ENCODE data around the gene GSE1. TPM values are rescaled to one million over a fixed set of nuclear protein-coding genes. Genes with fewer than 3 reads are reported as not detected.

GSE1 gene
- total RNA-seq, 3 donors from 2014 or later = 52.3 to 105 (median 60.7) TPM

DNA sequence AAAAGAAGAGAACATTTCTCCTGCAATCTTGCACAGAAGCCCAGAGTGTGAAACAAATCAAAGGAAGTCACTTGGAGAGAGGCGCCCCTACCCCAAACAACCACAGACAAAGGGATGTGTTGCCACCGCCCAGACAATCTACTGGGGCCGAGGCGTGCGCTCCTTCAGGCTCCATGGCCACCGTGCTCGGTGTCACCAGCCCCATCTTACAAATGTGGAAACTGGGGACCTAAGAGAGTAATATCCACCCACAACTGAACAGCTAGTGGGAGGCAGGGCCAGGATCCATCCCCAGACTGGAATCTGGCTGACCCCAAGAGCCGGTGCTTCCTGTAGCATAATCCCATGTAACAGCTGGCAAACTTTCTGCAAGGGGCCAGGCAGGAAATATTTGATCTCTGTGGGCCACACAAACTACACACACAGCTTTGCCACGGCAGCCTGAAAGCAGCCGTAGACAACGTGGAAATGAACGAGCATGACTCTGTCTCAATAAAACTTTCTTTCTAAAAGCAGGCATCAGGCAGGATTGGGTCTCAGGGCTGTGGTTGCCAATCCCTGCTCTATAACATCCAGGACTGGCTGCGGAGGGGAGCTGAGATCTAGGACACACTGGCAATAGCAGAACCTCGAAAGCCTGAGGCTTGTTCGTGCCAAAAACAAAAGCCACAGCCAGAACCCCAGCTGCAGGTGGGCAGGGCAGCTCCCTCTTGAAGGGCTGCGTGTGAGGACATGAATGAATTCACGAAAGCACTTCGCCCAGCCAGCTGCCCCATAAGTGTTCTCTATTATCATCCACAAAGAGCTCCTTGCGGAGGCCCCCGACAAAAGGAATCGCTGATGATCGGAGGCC is 102.3 kb downstream of the GSE1 start:
- intact Hi-C loops (cut with DNase I; ENCODE audit: low total_unique reads) = no loop called here
- DNase-seq (ENCODE audit: low spot score in 2 of 2) = peak in 1 of 2 donors; percentile 69
- H3K4me1 ChIP-seq = peaks cover 10 to 21% of the 10 kb centered on the region in 2 donors

DNA sequence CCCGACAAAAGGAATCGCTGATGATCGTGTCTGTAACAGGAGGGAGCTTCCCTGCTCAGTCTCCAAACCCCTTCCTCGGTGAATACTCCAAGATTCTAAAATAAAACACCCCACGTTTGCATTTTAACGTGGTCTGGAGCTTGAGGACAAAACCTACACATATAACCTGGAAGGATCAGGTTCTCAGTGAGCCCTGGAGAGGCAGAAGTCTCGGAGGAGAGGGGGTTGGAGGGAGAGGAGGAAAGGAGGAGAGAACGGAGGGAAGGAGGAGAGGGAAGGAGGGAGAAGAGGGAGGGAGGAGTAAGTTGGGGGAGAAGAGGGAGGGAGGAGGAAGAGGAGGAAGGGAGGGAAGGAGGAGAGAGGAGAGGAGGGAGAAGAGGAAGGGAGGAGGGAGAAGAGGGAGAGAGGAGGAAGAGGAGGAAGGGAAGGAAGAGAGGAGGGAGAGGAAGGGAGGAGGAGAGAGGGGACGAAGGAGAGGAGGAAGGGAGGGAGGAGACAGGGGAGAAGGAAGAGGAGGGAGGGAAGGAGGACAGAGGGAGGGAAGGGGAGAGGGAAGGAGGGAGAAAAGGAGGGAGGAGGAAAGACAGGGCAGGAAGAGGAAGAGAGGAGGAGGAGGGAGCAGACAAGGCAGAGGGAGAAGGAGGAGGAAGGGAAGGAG is 103.0 kb downstream of the GSE1 start:
- no peak for TF ChIP-seq POLR2A (IDR thresholded peaks at IDR 0.05)
- TF ChIP-seq POLR2AphosphoS5 (IDR thresholded peaks at IDR 0.05) = no peak
- TF ChIP-seq, protein P1, sequence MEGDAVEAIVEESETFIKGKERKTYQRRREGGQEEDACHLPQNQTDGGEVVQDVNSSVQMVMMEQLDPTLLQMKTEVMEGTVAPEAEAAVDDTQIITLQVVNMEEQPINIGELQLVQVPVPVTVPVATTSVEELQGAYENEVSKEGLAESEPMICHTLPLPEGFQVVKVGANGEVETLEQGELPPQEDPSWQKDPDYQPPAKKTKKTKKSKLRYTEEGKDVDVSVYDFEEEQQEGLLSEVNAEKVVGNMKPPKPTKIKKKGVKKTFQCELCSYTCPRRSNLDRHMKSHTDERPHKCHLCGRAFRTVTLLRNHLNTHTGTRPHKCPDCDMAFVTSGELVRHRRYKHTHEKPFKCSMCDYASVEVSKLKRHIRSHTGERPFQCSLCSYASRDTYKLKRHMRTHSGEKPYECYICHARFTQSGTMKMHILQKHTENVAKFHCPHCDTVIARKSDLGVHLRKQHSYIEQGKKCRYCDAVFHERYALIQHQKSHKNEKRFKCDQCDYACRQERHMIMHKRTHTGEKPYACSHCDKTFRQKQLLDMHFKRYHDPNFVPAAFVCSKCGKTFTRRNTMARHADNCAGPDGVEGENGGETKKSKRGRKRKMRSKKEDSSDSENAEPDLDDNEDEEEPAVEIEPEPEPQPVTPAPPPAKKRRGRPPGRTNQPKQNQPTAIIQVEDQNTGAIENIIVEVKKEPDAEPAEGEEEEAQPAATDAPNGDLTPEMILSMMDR (IDR thresholded peaks at IDR 0.05) = no peak
- no peak for DNase-seq (ENCODE audit: low spot score in 2 of 2)
- Histone ChIP-seq H3K27ac (peak overlapping the region; percentile 80 to 81), H3K9me3 (peaks cover 4 to 6% of the 10 kb centered on the region in 2 donors), H3K36me3 (no peaks in the 10 kb centered on the region), H3K4me3 (peak overlapping the region in 1 of 3 donors; percentile 35), H3K4me1 (peaks cover 10 to 21% of the 10 kb centered on the region in 2 donors), H3K27me3 (no peaks in the 10 kb centered on the region)
- intact Hi-C loops (cut with DNase I; ENCODE audit: low total_unique reads) = no loop called here

More for the DNA sequence above, 102.3 kb downstream of the GSE1 start:
- no peak for TF ChIP-seq POLR2A (IDR thresholded peaks at IDR 0.05)
- TF ChIP-seq POLR2AphosphoS5 (IDR thresholded peaks at IDR 0.05) = no peak
- TF ChIP-seq, protein P1 (IDR thresholded peaks at IDR 0.05) = no peak
- H3K27ac ChIP-seq = peak overlapping the region; percentile 80 to 81
- H3K27me3 ChIP-seq = no peaks in the 10 kb centered on the region
- peak overlapping the region in 1 of 3 donors; percentile 35 for H3K4me3 ChIP-seq
- H3K36me3 ChIP-seq = no peaks in the 10 kb centered on the region
- H3K9me3 ChIP-seq = peaks cover 4 to 6% of the 10 kb centered on the region in 2 donors

DNA sequence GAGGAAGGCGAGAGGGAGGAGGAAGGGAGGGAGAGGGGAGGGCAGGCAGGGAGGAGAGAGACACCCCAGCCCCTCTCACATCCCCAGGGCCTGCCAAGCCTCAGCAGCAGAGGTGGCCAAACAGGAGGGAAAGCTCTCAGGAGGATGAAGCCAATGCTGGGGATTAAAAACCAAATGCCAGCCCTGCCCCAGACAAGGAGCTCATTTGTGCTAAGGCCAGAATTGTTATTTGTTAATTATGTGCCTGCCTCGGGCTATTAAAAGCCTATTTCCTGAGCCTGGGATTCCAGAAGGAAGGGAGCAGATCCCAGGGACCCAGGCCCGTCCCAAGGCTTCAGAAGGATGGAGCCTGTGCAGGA is 103.5 kb downstream of the GSE1 start:
- Histone ChIP-seq H3K27ac (peak overlapping the region; percentile 80 to 81), H3K4me1 (peaks cover 10 to 21% of the 10 kb centered on the region in 2 donors), H3K36me3 (no peaks in the 10 kb centered on the region), H3K4me3 (no peak overlapping the region), H3K9me3 (peaks cover 4 to 6% of the 10 kb centered on the region in 2 donors), H3K27me3 (no peaks in the 10 kb centered on the region)
- intact Hi-C loops (cut with DNase I; ENCODE audit: low total_unique reads) = no loop called here
- peak in 1 of 2 donors; percentile 81 for DNase-seq (ENCODE audit: low spot score in 2 of 2)
- TF ChIP-seq, protein P1 (IDR thresholded peaks at IDR 0.05) = no peak
- TF ChIP-seq POLR2AphosphoS5 (IDR thresholded peaks at IDR 0.05) (no peak), POLR2A (IDR thresholded peaks at IDR 0.05) (no peak)

DNA sequence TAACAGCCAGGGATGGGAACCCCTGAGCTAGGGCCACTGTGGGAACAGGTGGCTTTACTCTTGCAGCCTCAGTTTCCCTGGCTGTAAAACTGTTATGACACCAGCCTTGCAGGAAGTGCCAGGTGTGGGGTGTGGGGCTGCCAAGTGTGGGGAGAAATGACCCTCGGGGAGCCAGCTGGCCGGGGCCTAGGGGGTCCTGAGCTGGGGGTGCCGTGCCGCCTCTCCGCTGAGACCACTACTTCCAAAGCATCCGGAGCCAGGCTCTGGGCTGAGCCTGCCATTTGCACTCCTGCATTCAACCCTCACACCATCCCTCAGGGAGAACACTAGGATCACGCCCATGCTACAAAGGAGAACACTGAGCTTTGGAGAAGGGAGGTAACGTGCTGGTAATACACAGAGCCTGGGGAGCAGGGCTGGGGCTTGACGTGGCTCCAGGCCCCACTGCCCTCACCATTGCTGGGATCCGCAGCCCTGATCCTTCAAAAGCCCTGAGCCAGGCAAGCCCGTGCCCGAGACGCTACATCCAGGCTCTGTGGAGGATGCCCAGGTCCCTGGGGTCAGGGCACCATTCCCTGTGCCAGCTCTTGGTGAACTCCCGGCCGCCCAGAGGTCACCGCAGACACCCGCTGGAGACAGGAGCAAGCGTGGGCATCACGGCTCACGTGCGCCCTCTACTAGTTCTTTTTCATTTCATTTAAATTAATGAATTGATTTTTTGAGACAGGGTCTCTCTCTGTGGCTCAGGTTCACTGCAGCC is 104.5 kb downstream of the GSE1 start:
- H3K27ac ChIP-seq = peak overlapping the region; percentile 80 to 81
- H3K36me3 ChIP-seq = no peaks in the 10 kb centered on the region
- intact Hi-C loops (cut with DNase I; ENCODE audit: low total_unique reads) = loop anchor here (2.0 kb wide), 1 partner anchor 97 kb away; no protein-coding TSS in a partner anchor
- no peaks in the 10 kb centered on the region for H3K27me3 ChIP-seq
- H3K4me1 ChIP-seq = peaks cover 10 to 21% of the 10 kb centered on the region in 2 donors
- no peak for TF ChIP-seq POLR2AphosphoS5 (IDR thresholded peaks at IDR 0.05)
- TF ChIP-seq, protein P1 (IDR thresholded peaks at IDR 0.05) = peak; percentile 61 to 81 (median 75)
- no peaks in the 10 kb centered on the region for H3K9me3 ChIP-seq
- H3K4me3 ChIP-seq = no peak overlapping the region
- peak; percentile 53 to 73 for DNase-seq (ENCODE audit: low spot score in 2 of 2)

Data from breast epithelium (tissue), 4 donors.